HG03097 (cell line): Measurements from ENCODE around the gene GRIK4.

Experiments
- ATAC-seq: cut with Tn5 transposase; IDR thresholded peaks from one replicate; pipeline ENCODE4 v1.9.1; 2021; ENCODE audit not compliant: unreplicated experiment, low FRiP score

GRIK4 gene

GRCh38 chr11:120626791-120627190, 115.2 kb downstream of the GRIK4 start:
- ATAC-seq, result no peak

DNA sequence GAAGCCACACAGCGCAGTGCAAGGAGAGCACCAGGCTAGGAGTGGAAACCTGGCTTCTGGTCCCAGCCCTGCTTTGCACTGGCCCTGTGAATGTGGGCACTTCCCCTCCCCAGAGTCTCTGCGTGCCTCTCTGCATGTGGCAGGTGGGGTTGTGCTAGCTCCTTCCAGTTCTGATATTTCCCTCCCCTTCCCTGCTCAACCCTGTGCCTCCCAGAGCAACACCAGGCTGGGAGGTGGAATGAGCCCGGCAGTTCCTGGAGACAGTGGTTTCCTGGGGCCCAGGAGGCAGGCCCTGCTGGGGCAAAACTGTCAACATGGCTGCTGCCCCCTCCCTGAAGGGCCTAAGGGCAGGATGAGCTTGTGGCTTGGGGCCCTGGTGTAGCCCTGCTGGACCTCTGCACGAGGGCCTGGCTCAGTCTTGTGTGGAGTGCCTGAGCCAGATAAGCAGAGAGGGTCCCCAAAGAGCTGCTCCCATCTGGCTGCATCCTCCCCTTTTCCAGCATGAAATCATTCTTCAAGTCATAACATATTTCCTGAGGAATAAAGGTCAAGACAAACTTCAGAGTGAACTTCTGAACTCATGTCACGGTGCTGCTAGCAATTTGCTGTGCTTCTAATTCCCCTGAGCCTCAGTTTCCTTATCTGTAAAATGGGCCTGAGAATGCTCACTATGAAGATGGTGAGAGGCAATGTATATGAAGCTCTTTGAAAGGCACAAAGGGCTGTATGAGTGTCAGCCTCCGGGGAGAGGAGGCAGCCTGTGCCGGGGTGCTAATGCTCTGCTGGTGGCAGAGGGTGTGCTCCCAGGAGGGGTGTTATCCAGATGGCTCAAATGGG, 116.0 kb downstream of the GRIK4 start:
- no peak for ATAC-seq

DNA sequence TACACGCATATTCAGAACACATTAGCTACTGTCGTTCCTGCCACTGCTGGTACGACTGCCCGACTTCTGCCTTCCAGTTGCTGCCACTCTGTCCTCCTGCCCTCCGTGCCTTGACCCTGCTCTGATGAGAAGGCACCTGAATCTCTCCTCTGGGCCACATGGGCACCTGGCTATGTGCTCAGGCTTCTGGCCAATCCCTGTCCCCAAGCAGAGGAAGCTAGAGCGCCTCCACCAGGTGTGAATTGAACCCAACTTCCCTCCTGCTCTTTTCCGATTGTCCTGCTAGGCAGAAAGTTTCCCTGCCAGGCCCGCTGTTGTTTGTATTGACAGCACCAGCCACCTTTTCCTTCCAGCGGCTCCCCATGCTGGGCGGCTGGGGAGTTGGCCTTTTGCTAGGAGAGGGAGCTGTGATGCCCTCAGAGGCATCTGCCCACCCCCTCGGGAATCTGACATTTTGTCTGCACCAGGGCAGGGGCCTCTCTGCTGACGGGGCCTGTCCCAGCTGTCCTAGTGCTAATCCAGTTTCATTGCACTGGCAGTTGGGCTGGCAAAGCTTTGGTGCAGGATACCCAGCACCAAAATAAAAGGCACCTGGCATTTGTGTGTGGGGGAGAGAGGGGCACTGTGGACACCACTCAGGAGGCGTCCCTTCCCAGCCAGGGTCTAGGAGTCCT, 118.0 kb downstream of the GRIK4 start:
- ATAC-seq, result no peak

- ATAC-seq, result no peak
Observed at GRCh38 chr11:120630122-120630521, 118.6 kb downstream of the GRIK4 start.

GRCh38 chr11:120632579-120632978, 121.0 kb downstream of the GRIK4 start:
- no peak for ATAC-seq

DNA sequence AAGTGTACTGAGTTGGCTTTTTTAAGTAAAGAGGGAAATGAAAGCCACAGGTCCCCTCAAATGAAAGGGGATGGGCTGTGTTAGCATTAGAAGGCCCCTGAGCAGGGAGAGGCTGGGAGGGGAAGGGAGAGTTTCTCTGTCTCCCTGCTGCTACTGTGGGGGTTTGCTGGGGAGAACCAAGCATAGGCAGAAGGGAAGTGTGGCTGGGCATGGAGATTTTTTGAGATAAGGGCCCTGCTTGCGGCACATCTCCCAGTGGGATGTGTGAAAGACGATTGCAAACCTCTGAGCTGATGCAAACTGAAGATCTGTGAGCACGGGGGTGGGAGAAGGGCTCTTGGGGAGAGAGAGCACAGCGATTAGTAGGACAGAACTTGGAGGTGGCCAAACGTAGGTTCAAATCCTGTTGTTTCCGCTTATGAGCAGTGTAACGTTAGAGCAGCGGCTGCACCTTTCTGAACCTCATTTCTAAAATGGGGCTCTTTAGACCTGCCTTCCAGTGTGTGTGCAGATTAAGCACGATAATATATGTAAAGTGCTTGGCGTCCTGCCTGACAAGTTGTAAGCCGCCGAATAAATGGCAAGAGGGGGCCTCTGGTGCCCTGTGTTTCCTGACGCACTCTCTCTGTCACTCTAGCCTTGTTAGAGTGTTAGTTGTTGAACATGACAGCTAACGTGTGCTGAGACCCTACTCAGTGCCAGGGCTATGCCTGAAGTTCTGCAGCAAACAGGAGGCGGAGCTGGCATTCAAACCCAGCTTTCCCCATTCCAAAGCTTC, 122.3 kb downstream of the GRIK4 start:
- no peak for ATAC-seq

DNA sequence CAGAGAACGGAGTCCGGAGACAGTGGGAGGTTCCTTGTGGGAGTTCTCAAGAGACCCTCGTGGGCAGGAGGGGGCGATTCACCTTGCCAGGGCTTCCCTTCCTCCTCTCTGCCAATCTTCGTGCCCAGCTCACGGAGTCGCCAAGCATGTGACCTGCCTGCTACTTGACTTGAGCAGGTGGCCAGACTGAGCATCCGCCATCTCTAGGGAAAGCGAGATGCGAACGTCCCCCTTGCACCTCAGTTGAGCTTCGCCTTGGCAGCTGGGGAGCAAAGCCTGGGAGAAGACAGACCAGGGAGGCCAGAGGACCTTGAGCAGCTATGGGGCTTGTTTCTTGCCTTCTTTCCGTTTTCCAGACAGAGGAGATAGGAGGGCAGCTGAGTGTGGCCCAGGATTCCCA, 123.2 kb downstream of the GRIK4 start:
- no peak for ATAC-seq

DNA sequence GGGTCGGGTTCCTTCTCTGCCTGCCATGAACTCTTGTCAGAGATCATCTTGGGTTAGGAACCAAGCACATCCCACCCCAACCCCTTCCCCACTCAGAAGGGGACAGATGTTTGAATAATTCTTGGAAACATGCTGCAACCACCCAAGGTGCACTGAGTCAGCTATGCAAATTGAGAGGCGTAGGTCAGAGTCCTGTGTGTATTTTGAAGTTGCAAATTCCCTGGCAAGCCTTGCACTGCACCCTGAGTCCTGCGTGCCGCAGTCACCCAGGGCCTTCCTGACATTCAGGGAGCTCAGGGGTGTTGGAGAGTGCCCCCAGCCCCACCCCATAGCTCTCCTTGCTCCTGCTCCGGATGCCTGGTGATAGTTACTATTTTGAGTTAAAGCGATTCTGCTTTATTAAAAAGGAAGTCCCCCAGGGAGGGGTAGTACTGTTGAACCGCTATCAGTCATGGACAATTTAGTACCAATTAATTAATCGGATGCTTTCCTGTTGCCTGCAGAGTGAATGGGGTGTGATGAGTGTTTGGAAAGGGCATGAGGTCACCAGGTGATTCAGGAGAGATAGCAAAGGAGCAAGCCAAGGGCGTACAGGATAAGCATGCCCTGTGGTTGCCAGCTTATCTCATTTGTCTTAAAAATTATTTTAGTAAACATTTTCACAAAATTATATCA, 123.7 kb downstream of the GRIK4 start:
- ATAC-seq, result no peak

- ATAC-seq, result no peak
Observed at GRCh38 chr11:120637131-120637530, 125.6 kb downstream of the GRIK4 start.

- ATAC-seq, result no peak
Observed at GRCh38 chr11:120642196-120642894, 130.8 kb downstream of the GRIK4 start.

- no peak for ATAC-seq
Observed at GRCh38 chr11:120643284-120643683, 131.7 kb downstream of the GRIK4 start.

- ATAC-seq, result no peak
Observed at GRCh38 chr11:120645639-120646038, 134.1 kb downstream of the GRIK4 start.

- no peak for ATAC-seq
Observed at GRCh38 chr11:120646206-120646605, 134.7 kb downstream of the GRIK4 start.

DNA sequence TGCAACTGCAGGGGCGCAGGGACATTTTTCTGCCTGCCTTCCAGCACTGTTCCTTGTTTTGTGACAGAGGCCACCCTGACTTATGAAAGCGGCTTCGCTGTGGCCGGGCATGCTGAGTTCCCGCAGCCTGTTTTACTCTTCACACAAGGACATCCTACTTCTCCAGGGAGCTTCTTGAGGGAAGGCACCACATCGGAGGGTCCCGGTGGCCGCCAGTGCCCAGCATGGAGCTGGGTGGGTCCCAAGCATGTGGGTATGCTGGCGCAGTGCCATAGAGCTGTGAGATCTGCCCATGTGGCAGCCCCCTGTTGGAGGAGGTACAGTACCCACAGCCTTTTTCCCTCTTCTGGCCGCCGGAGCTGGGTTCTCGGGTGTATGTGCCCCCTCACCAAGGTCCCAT, 136.1 kb downstream of the GRIK4 start:
- ATAC-seq, result no peak

GRCh38 chr11:120648771-120649170, 137.2 kb downstream of the GRIK4 start:
- ATAC-seq, result no peak

GRCh38 chr11:120649316-120649715, 137.8 kb downstream of the GRIK4 start:
- no peak for ATAC-seq

- no peak for ATAC-seq
Observed at GRCh38 chr11:120651396-120651795, 139.8 kb downstream of the GRIK4 start.

GRCh38 chr11:120651836-120652235, 140.3 kb downstream of the GRIK4 start:
- ATAC-seq, result no peak

GRCh38 chr11:120652705-120653335, 141.3 kb downstream of the GRIK4 start:
- ATAC-seq, result no peak

DNA sequence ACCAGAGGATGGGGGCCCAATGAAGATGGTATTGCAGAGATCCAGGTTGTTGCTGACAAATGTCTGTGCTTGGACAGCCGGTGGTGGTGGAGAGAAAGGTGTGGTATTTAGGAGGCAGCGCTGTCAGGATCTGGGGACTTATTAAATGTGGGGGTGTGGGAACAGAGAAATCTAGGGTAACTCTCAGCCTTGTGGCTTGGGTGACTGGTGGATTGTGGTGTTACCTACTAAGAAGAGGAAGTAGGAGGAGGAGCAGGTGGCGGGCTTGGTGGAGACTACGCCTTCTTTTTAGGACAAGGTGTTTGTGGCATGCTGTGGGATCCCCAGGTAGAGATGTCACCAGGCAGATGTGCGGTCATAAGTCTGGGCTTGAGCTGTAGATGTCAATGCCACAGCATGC, 144.0 kb downstream of the GRIK4 start:
- no peak for ATAC-seq
